ENCODE measurements around the gene LAMA5.

LAMA5 gene

DNA sequence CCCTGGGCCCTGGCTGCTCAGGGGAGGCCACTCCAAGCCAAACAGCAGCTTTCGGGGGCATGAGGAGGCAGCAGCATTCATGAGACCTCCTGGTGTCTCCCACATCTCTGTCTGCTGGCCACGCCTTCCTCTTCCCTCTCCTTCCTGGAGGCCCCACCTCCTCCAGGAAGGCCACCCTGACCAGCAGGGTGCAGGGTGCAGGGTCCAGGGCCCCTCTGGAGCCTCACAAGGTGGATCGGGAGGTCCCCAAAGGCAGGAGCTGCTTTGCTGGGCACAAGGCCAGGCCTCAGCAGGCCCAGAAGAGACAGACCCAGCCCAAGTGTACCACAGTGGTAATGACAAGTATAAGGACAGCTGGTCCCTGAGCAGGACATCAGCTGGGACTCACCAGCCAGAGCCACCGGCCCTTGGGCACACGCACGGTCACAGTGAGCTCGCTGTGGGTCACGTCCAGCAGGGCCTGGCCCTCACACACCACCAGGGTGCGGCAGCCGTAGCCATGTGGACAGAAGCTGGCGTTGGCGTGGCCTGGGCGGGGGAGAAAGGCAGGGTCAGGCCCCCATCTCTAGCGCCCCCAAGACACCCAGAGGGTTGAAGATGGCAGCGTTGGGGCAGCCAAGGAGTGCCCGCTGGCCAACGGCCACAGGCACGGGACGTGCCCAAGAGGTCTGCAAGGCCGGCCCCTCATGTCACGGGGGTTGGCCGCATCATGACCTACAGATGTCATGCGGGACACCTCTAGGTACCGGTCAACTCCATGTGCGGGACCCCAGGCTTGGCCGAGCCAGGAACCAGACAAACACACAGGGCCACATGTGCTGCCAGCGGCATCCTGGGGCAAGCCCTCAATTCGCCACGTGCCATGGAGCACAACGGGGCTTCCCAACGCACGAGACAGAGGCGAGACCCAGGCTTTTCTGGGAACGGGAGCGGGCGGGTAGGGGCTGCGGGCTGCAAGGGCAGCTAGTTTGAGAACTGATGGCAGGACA lies 37.4 kb downstream of the LAMA5 start:
- Mint-ChIP-seq H3K27ac (no peak overlapping the region), H3K4me3 (no peak overlapping the region), H3K9me3 (no peaks in the 10 kb centered on the region), H3K27me3 (no peaks in the 10 kb centered on the region), H3K36me3 (peaks cover 29% of the 10 kb centered on the region), H3K4me1 (peaks cover 6% of the 10 kb centered on the region)
- no peak for ATAC-seq

GRCh38 chr20:62328684-62329388 lies 38.3 kb downstream of the LAMA5 start:
- no peaks in the 10 kb centered on the region for H3K9me3 Mint-ChIP-seq
- ATAC-seq = no peak
- peaks cover 6% of the 10 kb centered on the region for H3K4me1 Mint-ChIP-seq
- no peak overlapping the region for H3K27ac Mint-ChIP-seq
- no peaks in the 10 kb centered on the region for H3K27me3 Mint-ChIP-seq
- H3K36me3 Mint-ChIP-seq = peaks cover 35% of the 10 kb centered on the region
- no peak overlapping the region for H3K4me3 Mint-ChIP-seq

DNA sequence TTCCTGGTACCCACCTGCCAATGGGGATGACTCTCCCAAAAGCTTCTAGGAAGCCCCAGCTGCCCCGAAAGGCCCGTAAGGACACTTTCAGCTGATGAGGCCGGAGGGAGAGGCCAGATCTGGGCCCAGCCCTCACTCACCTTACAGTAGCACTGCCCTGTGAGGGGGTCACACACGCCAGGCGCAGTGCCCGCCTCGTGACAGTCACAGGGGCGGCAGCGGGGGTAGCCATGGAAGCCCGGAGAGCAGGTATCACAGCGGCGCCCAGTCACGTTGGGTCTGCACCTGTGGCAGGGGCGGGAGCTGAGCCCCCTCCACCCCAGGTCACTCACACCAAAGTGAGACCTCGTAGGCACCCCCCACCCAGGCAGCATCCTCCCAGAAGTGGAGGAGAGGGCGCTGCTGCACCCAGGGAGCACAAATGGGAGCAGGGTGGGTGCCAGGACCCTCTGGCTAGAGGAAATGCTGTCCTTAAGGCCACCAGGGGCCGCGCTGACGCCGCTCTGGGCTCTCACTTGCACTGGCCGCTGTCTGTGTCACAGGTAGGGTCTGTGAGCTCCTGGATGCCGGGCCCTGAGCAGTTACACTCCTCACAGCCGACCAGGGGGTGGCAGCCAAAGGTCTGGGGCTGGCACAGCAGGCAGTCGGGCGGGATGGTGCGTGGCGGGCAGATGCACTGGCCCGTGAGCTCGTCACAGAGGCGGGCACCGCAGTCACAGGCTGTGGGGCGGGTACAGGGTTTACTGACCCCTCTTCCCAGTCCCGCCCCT lies 39.2 kb downstream of the LAMA5 start:
- Mint-ChIP-seq H3K27ac (no peak overlapping the region), H3K27me3 (no peaks in the 10 kb centered on the region), H3K9me3 (no peaks in the 10 kb centered on the region), H3K4me3 (no peak overlapping the region), H3K4me1 (peaks cover 6% of the 10 kb centered on the region), H3K36me3 (peaks cover 35% of the 10 kb centered on the region)
- no peak for ATAC-seq

DNA sequence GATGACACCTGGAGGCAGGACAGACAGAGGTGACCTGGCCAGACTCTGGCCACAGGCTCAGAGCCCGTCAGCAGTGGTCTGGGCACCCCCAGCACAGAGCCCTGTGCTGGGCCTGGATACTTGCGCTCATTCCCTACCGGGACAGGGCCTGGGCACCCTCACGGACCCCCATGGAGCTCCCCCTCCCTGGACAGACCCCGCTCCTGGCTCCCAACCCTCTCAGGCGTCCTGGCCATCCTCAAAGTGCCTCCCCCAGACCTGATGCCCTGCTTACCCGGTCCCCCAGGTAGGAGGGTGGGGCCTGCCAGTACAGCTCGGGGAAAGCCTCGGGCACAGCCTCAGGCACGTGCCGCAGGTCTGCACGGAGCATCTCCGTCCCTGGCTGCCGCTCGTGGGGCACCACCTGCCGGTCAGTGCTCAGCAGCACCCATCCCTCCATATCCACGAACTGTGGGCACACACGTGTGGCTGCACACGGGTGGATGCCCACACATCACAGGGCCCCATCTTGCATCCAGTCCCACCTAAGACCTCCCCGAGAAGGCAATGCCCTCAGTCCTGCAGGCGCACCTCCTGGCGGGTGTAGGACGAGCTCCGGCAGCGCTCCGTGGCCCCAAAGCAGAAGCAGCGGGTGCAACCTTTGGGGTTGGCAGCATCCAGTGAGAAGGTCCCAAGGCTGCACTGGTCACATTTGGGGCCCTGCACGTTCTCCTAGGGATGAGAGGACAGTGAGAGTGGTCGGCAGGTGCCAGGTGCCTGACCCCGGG lies 40.0 kb downstream of the LAMA5 start:
- Mint-ChIP-seq H3K27ac (no peak overlapping the region), H3K9me3 (no peaks in the 10 kb centered on the region), H3K4me3 (no peak overlapping the region), H3K27me3 (no peaks in the 10 kb centered on the region), H3K4me1 (peaks cover 6% of the 10 kb centered on the region), H3K36me3 (peaks cover 35% of the 10 kb centered on the region)
- no peak for ATAC-seq

GRCh38 chr20:62326559-62326958 lies 40.6 kb downstream of the LAMA5 start:
- H3K36me3 Mint-ChIP-seq = peaks cover 35% of the 10 kb centered on the region
- H3K27ac Mint-ChIP-seq = no peak overlapping the region
- H3K4me1 Mint-ChIP-seq = peaks cover 6% of the 10 kb centered on the region
- no peaks in the 10 kb centered on the region for H3K27me3 Mint-ChIP-seq
- no peaks in the 10 kb centered on the region for H3K9me3 Mint-ChIP-seq
- no peak overlapping the region for H3K4me3 Mint-ChIP-seq
- ATAC-seq = no peak

DNA sequence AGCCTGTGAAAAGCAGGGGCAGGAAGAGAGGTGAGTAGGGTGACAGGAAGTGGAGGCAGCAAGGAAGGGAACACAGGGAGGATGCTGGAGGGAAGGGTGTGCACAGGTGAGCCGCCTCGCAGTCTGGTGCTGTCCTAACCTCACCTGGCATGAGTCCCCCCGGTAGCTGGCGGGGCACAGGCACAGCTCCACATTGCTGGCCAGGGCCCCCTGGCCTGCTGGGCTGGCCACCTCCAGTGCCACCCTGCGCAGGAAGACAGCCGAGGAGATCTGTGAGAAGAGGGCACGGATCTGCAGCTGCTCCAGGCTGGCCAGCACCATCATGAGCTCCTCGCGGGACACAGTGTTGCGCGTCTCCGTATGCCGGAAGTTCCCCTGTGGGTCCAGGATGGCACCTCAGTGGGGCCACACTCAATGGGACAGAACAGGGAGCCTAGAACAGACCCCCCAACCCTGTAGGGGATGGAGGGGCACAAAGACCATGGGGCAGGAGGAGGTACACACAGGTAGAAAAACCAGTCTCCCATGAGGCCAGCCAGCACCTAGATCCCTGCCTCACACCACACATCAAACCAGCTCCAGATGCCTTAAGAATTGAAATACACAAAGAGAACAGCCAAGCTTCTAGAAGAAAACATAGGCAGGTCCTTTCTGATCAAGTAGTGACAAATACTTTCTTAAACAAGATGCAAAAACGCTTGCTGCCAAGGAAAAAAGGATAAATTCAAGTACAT lies 41.8 kb downstream of the LAMA5 start:
- peaks cover 43% of the 10 kb centered on the region for H3K36me3 Mint-ChIP-seq
- peaks cover 13% of the 10 kb centered on the region for H3K4me1 Mint-ChIP-seq
- H3K4me3 Mint-ChIP-seq = no peak overlapping the region
- no peak for ATAC-seq
- peaks cover 4% of the 10 kb centered on the region for H3K9me3 Mint-ChIP-seq
- H3K27me3 Mint-ChIP-seq = no peaks in the 10 kb centered on the region
- no peak overlapping the region for H3K27ac Mint-ChIP-seq

- Mint-ChIP-seq H3K4me1 (peaks cover 13% of the 10 kb centered on the region), H3K9me3 (peaks cover 4% of the 10 kb centered on the region), H3K27me3 (no peaks in the 10 kb centered on the region), H3K27ac (no peak overlapping the region), H3K4me3 (no peak overlapping the region), H3K36me3 (peaks cover 43% of the 10 kb centered on the region)
- no peak for ATAC-seq
Measured at GRCh38 chr20:62323980-62324906, 42.9 kb downstream of the LAMA5 start.

DNA sequence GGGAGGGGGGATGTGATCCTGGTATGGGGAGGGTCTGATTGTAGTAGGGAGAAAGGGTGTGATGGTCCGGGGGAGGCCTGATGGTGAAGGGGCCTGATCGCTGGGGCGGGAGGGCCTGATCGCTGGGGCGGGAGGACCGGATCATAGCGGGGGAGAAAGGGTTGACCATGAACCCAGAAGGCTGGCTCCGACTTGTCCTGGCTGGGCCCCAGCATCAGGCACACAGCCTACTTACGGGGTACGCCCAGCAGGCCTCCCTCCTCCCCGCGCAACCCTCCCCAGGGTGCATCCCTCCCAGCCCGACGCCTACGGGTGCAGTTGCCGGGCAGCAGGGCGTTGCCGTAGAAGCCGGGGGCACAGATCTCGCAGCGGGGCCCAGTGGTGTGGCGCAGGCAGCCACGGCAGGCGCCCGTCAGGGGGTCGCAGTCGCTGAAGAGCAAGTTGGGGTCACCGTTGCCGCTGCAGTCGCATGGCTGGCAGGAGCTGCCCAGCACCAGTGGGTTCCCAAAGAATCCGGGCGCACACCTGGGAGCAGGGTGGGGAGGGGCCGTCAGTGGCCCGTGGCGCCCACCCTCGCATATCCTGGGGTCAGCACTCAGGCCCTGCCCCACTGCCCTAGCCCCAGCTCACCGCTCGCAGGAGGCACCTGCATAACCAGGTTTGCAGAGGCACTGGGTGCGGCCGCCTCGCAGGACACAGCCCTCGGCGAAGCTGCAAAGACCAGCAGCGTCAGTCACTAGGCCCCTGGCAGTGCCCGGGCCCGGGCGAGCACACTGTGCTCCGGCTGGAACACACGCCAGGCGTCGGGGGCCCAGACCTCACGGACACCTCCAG lies 43.7 kb downstream of the LAMA5 start:
- Mint-ChIP-seq H3K36me3 (peaks cover 43% of the 10 kb centered on the region), H3K4me3 (no peak overlapping the region), H3K27ac (no peak overlapping the region), H3K4me1 (peaks cover 13% of the 10 kb centered on the region), H3K27me3 (no peaks in the 10 kb centered on the region), H3K9me3 (peaks cover 4% of the 10 kb centered on the region)
- ATAC-seq = no peak

- peaks cover 15% of the 10 kb centered on the region for H3K4me1 Mint-ChIP-seq
- no peaks in the 10 kb centered on the region for H3K27me3 Mint-ChIP-seq
- peaks cover 42% of the 10 kb centered on the region for H3K36me3 Mint-ChIP-seq
- H3K4me3 Mint-ChIP-seq = no peak overlapping the region
- peaks cover 4% of the 10 kb centered on the region for H3K9me3 Mint-ChIP-seq
- ATAC-seq = no peak
- no peak overlapping the region for H3K27ac Mint-ChIP-seq
Measured at GRCh38 chr20:62322492-62323041, 44.5 kb downstream of the LAMA5 start.

GRCh38 chr20:62321975-62322374 lies 45.1 kb downstream of the LAMA5 start:
- Mint-ChIP-seq H3K4me1 (peaks cover 19% of the 10 kb centered on the region), H3K27me3 (no peaks in the 10 kb centered on the region), H3K9me3 (peaks cover 4% of the 10 kb centered on the region), H3K27ac (no peak overlapping the region), H3K4me3 (no peak overlapping the region), H3K36me3 (peaks cover 42% of the 10 kb centered on the region)
- ATAC-seq = no peak

DNA sequence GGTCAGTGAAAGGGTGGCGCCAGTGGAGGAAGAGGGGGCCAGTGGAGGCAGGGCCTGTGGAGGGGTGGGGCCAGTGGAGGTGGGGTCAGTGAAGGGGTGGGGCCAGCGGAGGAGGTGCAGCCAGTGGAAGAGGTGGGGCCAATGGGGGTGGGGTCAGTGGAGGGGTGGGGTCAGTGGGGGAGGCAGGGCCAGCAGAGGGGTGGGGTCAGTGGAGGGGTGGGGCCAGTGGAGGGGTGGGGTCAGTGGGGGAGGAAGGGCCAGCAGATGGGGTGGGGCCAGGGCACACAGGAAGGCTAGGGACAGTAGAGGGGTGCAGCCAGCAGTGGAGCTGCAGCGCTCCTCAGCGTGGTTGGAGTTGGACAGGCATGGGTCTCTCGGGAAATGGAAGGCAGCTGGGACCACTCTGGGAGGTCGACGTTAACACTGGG lies 45.6 kb downstream of the LAMA5 start:
- ATAC-seq = peak; percentile 31
- Mint-ChIP-seq H3K4me1 (peaks cover 19% of the 10 kb centered on the region), H3K27me3 (no peaks in the 10 kb centered on the region), H3K27ac (no peak overlapping the region), H3K4me3 (no peak overlapping the region), H3K36me3 (peaks cover 42% of the 10 kb centered on the region), H3K9me3 (peaks cover 4% of the 10 kb centered on the region)

- no peaks in the 10 kb centered on the region for H3K27me3 Mint-ChIP-seq
- H3K4me1 Mint-ChIP-seq = peaks cover 13% of the 10 kb centered on the region
- H3K9me3 Mint-ChIP-seq = peaks cover 4% of the 10 kb centered on the region
- peaks cover 42% of the 10 kb centered on the region for H3K36me3 Mint-ChIP-seq
- H3K27ac Mint-ChIP-seq = no peak overlapping the region
- no peak overlapping the region for H3K4me3 Mint-ChIP-seq
- no peak for ATAC-seq
Measured at GRCh38 chr20:62320581-62321354, 46.3 kb downstream of the LAMA5 start.
